ENCODE measurements around the gene SMIM24. TPM values are rescaled to one million over a fixed set of nuclear protein-coding genes. Genes with fewer than 3 reads are reported as not detected.

The SMIM24 gene
- total RNA-seq, 1 donor from 2014 or later: not detected

- no peak overlapping the region for H3K4me3 ChIP-seq
- TF ChIP-seq CTCF (IDR thresholded peaks at IDR 0.05): no peak
- peaks cover 25 to 46% of the 10 kb centered on the region in 2 donors for H3K36me3 ChIP-seq
- H3K9me3 ChIP-seq: no peaks in the 10 kb centered on the region
- intact Hi-C loops (cut with DNase I): no loop called here
- H3K4me1 ChIP-seq: no peaks in the 10 kb centered on the region
- no peaks in the 10 kb centered on the region for H3K27me3 ChIP-seq
- DNase-seq (ENCODE audit: low spot score in 2 of 2): no peak
- no peak overlapping the region for H3K27ac ChIP-seq
Observed at GRCh38 chr19:3521104-3521445, 40.8 kb upstream of the SMIM24 start.

- H3K27me3 ChIP-seq: no peaks in the 10 kb centered on the region
- no peak for TF ChIP-seq CTCF (IDR thresholded peaks at IDR 0.05)
- no peaks in the 10 kb centered on the region for H3K4me1 ChIP-seq
- H3K9me3 ChIP-seq: no peaks in the 10 kb centered on the region
- intact Hi-C loops (cut with DNase I): no loop called here
- H3K36me3 ChIP-seq: peaks cover 20 to 42% of the 10 kb centered on the region in 2 donors
- DNase-seq (ENCODE audit: low spot score in 2 of 2): peak in 1 of 2 donors; percentile 59
- no peak overlapping the region for H3K4me3 ChIP-seq
- no peak overlapping the region for H3K27ac ChIP-seq
Observed at GRCh38 chr19:3520166-3521103, 40.1 kb upstream of the SMIM24 start.

GRCh38 chr19:3519126-3519525, 38.8 kb upstream of the SMIM24 start:
- no peak for DNase-seq (ENCODE audit: low spot score in 2 of 2)
- Histone ChIP-seq H3K4me1 (no peaks in the 10 kb centered on the region), H3K27ac (no peak overlapping the region), H3K36me3 (peaks cover 12 to 31% of the 10 kb centered on the region in 2 donors), H3K27me3 (no peaks in the 10 kb centered on the region), H3K4me3 (no peak overlapping the region), H3K9me3 (no peaks in the 10 kb centered on the region)
- no peak for TF ChIP-seq CTCF (IDR thresholded peaks at IDR 0.05)
- intact Hi-C loops (cut with DNase I): no loop called here

- Histone ChIP-seq H3K9me3 (no peaks in the 10 kb centered on the region), H3K27me3 (no peaks in the 10 kb centered on the region), H3K4me1 (no peaks in the 10 kb centered on the region), H3K4me3 (no peak overlapping the region), H3K27ac (no peak overlapping the region), H3K36me3 (peaks cover 9 to 27% of the 10 kb centered on the region in 2 donors)
- no peak for DNase-seq (ENCODE audit: low spot score in 2 of 2)
- no peak for TF ChIP-seq CTCF (IDR thresholded peaks at IDR 0.05)
- intact Hi-C loops (cut with DNase I): no loop called here
Observed at GRCh38 chr19:3518659-3519058, 38.3 kb upstream of the SMIM24 start.

- H3K27me3 ChIP-seq: no peaks in the 10 kb centered on the region
- H3K27ac ChIP-seq: no peak overlapping the region
- H3K36me3 ChIP-seq: peaks cover 5 to 23% of the 10 kb centered on the region in 2 donors
- no peaks in the 10 kb centered on the region for H3K4me1 ChIP-seq
- no peaks in the 10 kb centered on the region for H3K9me3 ChIP-seq
- intact Hi-C loops (cut with DNase I): no loop called here
- no peak for TF ChIP-seq CTCF (IDR thresholded peaks at IDR 0.05)
- no peak for DNase-seq (ENCODE audit: low spot score in 2 of 2)
- no peak overlapping the region for H3K4me3 ChIP-seq
Observed at GRCh38 chr19:3518255-3518654, 37.9 kb upstream of the SMIM24 start.
